GM21528 (cell line): ENCODE results near the gene PDE6D.
"Not testable (repeated sequence)": the region's sequence is repeated elsewhere in the genome, so short reads cannot be mapped to it uniquely, and the experiment has no call there.

ENCODE experiments used
- ATAC-seq: cut with Tn5 transposase; IDR thresholded peaks from one replicate; pipeline ENCODE4 v1.9.1; 2021; ENCODE audit warnings: mild to moderate bottlenecking, moderate library complexity; ENCODE audit not compliant: unreplicated experiment, low FRiP score

Gene PDE6D

DNA sequence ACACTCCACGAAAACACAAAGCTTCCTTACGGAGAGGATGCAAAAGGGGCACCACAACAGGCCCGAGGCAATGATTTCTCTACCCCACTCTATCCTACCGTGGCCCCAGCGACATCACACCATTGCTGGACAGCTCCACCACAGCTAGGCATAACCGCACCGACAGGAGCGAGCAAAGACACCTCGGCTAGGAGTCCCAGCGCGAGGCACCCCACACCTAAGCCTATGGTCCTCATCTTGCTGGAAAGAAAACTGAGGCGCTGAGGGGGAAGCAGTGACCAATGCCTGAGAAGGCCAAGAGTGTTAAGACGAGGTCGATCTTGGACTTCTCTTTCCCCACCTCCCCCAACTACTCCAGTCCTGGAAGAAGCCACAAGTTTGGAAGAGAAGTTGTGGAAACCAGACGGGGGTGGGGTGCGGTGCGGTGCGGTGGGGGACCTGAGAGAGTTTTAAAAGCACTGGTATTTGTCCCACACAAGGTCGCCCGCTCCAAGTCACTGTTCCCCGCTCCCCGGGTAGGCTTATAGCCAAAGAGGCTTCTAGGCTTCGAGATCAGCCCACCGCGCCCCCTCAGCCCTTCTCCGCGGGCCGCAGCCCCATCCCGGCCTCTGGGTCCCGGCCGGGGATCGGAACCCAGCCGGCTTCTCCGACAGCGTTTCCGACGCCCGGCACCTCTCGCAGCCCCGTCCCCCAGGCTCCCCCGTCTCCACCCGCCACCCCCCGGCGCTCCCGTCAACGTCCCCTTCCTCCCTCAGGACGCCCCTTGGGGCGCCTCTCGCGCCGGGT is 766 bp downstream of the PDE6D start:
- no peak for ATAC-seq

DNA sequence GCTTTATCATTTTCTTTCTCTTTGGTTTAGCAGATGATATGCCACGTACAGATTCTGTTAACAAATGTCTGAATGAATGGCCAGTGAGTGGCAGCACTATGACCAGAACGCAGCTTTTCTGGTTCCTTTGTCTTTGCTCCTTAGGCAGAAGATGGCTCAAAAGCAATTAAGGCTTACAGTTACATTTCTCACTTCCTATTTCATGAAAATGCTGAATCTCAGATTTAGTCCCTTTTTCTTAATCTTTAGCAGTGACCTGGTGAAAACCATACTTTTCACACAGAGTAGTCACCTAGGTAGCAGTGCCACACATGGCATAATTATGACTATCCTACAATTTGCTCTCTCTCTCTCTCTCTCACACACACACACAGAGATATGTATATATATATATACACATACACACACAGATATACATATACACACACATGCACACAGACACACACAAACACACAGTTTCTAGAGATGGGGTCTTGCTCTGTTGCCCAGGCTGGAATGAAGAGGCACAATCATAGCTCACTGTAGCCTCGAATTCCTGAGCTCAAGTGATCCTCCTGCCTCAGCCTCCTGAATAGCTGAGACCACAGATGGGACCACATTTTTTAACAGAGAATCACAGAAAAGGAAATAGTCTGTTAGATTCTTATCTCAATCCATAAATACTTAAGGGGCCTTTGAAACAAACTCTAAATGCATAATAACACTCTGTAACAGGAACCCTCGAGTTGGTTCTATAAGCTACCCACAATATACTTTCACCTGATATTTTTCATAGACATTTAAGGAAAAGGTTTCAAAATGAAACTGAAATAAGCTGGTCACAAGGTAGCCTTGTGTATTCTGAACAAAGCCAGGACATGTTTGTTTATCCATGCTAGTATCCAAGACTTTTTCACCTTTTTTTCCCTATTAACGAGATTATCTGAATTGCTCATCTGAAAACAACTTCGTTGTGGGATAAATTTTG is 11.6 kb downstream of the PDE6D start:
- ATAC-seq = no peak

DNA sequence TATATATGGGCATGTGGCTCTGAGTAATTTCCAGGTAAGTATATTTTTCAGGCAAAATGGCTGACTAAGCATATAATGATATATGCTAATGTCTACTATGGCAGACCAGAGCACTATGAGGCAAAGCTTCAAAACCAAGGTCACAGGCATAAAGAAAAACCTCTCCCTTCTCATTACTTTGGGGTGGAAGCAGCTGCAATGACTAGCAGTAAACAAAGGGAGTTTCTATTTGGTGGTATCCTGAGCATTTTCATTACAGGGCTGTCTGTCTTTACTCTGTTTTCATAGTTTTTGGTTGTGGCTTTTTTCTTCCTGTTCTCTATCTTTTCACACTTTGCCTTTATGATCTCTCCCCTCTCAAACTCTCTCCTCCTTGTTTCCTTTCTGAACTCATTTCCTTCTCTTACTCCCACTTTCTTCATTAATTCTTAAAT is 15.6 kb downstream of the PDE6D start:
- no peak for ATAC-seq

DNA sequence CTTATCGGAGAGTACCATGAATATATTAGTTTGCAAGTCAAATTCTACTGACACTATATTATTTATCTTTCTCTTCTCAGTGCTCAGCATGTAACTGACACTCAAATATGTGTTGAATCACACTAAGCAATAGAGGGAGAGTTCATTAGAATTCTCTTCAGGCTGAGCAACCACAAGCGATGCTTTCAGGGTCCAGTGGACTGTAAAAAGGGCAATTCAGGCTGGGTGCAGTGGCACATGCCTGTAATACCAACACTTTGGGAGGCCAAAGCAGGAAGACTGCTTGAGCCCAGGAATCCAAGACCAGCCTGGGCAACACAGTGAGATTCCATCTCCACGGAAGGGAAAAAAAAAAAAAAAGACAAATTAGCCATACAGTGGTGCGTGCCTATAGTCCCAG is 16.3 kb downstream of the PDE6D start:
- no peak for ATAC-seq

DNA sequence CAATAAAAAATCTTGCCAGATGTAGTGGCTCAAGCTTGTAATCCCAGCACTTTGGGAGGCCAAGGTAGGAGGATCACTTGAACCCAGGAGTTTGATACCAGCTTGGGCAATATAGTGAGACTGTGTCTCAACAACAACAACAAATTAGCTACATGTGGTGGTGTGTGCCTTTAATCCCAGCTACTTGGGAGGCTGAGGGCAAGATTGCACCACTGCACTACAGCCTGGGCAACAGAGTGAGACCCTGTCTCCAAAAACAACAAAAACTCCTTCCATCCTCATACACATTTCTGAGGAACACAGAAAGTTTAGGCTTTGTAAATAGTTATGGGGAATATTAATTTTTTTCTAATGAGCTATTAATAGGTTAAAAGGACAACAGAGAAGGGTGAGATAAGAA is 17.0 kb downstream of the PDE6D start:
- no peak for ATAC-seq

DNA sequence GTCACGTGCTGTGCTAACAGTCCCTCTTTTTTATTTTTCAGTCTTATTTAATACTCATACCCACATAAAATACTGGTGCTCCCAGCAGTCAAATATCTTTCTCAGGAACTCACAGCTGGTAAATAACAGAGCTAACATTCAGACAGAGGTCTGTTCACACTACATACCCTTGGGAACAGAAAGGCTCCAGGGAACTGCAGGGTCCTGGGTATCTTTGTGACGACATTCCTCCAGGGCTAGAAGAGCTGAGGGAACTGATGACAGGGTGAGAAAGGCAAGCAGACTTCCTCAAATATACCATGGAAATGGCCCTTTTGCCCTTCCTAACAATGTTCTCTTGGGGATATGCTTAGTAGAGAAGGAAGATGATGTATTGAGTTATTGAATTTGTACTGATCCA is 19.3 kb downstream of the PDE6D start:
- no peak for ATAC-seq

DNA sequence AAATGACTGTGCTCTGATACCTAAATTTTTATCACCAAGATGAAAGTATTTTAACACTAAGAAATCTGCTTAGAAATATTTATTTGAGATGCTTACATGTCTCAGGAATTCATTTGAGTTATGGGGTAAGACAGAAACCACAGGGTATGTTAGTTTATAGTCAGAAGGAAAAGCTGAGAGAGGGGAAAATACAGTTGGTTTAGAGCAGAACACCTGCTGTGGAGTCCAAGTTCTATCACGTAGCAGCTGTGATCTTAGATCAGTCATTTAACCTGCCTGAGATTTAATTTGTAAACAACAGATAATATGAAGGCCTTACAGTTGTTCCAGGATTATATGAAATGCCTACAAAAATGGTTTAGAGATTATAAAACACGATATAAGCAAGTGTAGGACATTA is 29.0 kb downstream of the PDE6D start:
- ATAC-seq = no peak

DNA sequence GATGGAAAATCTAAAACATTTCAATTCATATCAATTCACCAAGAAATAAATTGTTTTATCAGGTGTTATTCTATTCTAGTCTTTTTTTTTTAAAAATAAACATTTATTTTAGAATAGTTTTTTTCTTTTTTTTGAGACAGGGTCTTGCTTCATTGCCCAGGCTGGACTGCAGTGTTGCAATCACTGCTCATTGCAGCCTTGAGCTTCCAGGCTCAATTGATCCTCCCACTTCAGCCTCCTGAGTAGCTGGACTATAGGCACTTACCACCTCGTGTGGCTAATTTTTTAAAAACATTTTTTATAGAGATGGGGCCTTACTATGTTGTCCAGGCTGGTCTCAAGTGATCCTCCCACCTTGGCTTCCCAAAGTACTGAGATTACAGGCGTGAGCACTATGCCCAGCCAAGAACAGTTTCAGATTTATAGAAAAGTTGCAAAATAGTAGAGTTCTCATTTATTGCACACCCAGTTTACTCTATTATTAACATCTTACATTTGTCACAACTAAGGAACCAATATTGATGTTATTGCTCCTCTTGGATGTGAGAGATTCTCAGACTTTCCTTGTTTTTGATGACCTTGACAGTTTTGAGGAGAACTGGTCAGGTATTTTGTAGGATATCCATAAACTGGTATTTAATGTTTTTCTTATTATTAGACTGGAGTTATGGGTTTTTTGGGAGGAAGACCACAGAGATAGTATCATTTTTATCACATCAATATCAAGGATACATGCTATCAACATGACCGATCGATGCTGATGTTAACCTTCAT is 29.9 kb downstream of the PDE6D start:
- no peak for ATAC-seq

DNA sequence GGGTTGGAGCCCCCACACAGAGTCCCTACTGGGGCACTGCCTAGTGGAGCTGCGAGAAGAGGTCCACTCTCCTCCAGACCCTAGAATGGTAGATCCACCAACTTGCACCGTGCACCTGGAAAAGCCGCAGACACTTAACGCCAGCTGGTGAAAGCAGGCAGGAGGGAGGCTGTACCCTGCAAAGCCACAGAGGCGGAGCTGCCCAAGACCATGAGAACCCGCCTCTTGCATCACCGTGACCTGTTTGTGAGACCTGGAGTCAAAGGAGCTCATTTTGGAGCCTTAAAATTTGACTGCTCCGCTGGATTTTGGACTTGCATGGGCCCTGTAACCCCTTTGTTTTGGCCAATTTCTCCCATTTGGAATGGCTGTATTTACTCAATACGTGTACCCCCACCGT is 32.1 kb downstream of the PDE6D start:
- not testable (repeated sequence) for ATAC-seq

DNA sequence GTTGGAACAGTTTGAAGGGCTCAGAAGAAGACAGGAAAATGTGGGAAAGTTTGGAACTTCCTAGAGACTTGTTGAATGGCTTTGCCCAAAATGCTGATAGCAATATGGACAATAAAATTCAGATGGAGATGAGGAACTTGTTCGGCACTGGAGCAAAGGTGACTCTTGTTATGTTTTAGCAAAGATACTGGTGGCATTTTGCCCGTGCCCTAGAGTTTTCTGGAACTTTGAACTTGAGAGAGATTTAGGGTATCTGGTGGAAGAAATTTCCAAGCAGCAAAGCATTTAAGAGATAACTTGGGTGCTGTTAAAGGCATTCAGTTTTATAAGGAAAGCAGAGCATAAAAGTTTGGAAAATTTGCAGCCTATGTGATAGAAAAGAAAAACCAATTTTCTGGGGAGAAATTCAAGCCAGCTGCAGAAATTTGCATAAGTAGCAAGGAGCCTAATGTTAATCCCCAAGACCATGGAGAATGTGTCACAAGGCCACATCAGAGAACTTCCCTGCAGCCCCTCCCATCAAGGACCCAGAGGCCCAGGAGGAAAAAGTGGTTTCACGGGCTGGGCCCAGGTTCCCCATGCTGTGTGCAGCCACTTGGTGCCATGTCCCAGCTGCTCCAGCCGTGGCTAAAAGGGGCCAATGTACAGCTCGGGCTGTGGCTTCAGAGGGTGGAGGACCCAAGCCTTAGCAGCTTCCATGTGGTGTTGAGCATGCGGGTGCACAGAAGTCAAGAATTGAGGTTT is 32.8 kb downstream of the PDE6D start:
- ATAC-seq = not testable (repeated sequence)

DNA sequence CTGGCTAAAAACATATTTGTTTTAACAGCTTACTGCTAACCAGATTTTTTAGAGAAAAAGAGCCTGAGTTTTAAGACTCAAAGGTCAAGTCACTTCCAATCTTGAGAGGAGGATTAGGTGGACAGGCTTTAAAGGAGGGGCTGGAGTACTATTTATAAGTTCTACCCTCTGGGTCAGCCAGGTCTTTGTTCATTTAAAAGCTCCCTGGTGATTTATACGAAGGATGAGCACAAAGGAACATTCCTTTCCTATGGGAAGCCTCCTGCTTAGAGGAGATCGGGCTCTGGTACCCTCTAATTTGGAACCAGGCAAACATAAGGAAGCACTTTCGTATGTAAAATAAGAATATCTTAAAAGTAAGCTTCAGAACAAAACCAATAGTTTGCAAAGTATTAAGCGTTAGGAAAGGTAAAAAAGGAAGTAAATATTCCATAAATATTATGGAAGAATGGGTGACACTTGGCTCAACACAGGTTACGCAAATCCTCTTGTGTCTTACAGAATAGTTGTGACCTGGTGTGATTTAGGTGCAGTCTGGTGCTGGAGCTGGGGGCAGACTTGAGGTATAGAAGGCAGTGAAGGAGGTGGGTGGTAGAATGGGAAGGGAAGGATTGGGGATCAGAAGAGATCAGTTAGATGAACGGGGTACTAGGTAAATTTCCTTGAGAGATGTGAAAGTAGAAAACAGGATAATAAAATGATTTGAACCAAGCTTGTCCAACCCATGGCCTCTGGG is 35.6 kb downstream of the PDE6D start:
- no peak for ATAC-seq

DNA sequence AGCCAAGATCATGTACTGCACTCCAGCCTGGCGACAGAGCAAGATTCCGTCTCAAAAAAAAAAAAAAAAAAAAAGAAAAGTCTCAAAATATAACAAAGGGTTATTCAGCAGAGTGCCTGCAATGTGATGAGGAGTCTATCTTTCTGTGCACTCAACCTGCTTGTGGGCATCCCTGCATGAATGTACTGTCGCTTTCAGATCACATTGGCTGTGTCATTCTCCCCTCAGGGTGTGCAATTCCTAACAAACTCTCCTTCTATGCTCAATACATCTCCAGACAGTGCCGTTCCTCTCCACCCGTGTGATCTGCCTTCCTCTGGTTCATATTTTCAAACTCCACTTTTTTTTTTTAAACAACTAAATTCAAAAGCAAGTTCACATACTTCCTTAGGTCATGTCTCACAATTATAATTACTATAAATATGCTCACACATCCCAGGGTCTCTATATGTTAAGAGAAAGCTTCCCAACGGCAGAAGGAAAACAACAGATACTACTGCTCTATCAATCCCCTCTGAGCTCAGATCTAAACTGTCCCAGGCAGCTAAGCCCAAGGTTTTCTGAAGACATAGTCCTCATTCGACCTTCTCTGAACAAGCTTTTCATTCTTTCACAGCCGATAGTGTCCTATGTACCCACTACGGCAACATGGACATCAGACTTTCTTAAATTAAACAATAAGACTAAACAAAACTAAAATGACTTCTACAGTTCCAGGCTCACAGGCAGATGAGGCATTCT is 37.5 kb downstream of the PDE6D start:
- ATAC-seq = no peak

DNA sequence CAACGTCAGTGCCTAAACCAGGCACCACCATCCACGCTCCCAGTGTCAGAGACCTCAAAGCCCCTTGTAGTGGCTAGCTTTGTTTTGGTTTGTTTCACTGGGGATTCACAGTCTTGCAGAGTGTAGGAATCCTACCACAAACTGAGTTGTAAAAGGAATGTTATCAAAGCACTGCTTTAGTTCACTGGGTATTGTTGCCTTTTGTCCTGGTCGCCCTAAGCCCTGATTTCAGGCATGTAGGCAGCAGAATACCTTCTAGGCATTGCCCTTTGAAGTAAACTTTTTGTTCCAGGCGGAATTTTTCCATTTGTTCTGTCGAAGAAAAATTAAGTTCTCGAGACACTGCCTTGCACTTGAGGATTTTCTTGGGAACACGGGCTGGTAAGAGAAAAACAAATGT is 43.3 kb downstream of the PDE6D start:
- no peak for ATAC-seq

DNA sequence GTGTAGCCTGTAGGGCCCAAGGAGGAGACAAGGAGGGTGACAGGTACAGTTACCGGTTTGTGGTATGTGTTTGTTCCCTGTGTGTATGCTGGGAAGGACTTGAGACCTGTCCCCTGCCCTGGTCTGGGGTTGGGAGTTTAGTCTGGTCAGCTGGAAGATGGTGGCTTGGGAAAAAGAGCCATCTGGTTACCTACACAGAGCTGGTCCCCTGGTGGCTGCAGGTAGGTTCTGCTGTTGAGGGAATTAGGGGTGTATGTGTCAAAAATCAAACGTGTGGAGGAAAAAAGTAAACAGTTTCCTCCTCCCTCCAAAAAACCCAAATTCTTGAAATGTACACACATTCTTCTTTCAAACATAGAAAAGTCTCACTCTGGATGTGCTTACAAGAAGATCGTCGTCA is 48.5 kb downstream of the PDE6D start:
- ATAC-seq = no peak

DNA sequence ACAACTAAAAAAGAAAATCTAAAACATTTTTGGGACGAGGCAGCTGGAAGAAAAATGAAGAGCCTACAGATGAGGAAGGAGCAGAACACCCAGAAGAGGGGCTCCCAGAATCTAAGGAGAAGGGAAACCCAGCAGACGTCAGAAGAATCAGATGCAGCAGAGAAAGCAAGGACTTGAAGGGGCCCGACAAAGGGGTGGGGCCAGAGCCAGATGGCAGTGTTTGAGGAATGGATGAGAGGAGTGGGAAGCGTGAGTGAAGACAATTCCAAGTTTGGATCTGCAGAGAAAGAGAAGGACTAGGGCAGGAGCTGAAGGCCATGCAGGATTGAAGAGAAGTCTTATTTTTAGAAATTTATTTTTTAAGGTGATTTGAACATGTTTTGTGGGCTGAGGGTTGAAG is 53.5 kb downstream of the PDE6D start:
- no peak for ATAC-seq

DNA sequence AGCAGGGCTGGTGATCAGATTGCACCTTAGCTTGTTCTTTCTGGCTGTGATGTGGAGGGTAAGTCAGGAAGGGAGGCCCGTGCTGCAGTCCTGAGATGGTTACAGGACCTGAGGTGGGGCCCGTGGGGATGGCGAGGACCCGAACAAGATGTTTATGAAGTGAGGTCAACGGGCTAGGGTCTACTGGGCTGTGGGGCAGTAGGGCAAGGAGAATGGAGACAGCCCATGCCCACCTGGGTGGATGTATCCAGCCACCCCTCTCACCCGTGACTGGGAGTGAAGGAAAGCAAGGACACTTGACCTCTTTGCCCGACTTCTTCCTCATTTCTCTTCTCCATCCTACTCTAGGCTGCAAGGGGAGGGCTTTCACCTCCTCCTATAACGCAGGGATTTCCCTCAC is 54.8 kb downstream of the PDE6D start:
- no peak for ATAC-seq

DNA sequence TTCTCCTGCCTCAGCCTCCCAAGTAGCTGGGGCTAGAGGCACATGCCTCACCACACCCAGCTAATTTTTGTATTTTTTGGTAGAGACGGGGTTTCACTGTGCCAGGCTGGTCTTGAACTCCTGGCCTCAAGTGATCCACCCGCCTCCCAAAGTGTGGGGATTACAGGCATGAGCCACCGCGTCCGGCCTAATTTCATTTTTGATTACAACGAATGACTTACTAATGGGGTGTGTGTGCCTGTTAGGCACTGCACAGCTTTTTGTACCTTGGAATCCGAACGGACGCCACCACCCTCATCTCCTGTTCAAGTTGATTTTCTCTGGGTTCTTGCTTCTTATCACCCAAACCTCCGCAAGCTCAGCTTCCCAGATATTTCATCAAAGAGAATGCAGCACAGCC is 55.6 kb downstream of the PDE6D start:
- no peak for ATAC-seq

DNA sequence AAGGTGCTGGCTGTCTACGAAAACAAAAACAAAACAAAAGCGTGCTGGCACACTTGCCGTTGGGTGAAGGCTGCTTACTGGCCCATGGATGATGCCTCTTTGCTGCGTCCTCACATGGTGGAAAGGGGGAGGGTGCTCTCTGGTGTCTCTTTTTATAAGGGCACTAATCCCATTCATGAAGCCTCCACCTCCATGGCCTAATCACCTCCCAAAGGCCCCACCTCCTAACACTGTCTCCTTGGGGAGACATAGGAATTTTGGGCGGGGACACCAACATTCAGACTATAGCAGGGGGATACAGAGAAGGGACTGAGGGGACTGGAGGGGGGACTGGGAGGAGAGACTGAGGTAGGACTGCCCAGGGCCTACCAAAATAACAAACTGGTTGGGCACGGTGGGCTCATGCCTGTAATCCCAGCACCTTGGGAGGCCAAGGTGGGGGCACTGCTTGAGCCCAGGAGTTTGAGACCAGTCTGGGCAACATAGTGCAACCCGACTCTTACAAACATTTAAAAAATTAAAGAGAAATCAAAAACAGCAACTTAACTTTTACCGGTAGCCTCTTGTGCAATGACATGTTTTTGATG is 58.3 kb downstream of the PDE6D start:
- no peak for ATAC-seq
